H7 (cell line): ENCODE data around the gene PTF1A. TPM values are rescaled to one million over a fixed set of nuclear protein-coding genes. Genes with fewer than 3 reads are reported as not detected.
"Not testable (repeated sequence)": the region's sequence is repeated elsewhere in the genome, so short reads cannot be mapped to it uniquely, and the experiment has no call there.

ENCODE experiments used
- DNase-seq: peaks from one replicate; pipeline ENCODE4 v3.0.0; 2012
- H3K27me3 ChIP-seq: 2 replicates; pipeline ENCODE4 v1.6.0; 2011; ENCODE audit warnings: mild to moderate bottlenecking, low read length; ENCODE audit not compliant: control insufficient read depth, insufficient read depth
- H3K36me3 ChIP-seq: replicated peaks from 2 replicates; pipeline ENCODE4 v1.5.1; 2011; ENCODE audit warnings: low read length; ENCODE audit not compliant: control insufficient read depth, insufficient read depth
- H3K4me3 ChIP-seq: 2 replicates; pipeline ENCODE4 v1.5.1; 2011; ENCODE audit warnings: low read depth, mild to moderate bottlenecking, control low read depth, low read length, moderate library complexity; ENCODE audit not compliant: insufficient read depth
- total RNA-seq: library from RNA; depleted of rRNA; stranded (reverse); fragments of >200 nt; shearing (Covaris generic); gene quantifications from 2 replicates; pipeline ENCODE4 v1.2.3, GENCODE V29; 2014; rRNA removed

The PTF1A gene
- total RNA-seq, 1 experiment from 2014 or later = 0.38 TPM

DNA sequence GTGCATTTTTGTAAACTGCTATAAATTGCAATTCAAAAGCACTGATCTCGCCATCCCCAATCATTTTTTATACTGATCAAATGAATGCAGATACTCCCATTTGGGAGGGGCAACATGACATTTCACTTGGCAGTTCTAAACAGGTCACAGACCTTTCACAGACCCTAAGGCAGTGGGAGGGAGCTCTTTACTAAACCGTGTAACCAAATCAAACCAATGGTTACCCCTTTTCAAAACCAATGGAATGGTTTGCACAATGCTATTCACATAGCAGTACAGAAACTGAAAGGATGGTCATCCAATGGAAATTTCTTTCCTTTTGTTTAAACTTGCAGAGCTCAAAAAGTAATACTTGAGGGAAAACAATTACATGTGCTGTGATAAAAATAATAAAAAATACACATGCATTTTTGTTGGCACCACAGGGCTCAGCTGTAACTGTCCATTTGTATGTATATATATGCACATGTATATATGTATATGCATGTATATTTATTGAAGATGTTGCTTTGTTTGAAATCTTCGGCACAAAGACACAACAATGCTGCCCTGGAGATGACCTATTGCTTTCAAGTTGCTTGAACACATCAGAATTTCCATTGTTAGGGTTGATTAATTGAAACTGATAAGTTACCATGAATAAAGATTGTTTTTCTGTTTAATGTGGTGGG, 14.0 kb downstream of the PTF1A start:
- Histone ChIP-seq H3K4me3 (no peak overlapping the region), H3K27me3 (peaks cover 41% of the 10 kb centered on the region), H3K36me3 (no peaks in the 10 kb centered on the region)
- no peak for DNase-seq

DNA sequence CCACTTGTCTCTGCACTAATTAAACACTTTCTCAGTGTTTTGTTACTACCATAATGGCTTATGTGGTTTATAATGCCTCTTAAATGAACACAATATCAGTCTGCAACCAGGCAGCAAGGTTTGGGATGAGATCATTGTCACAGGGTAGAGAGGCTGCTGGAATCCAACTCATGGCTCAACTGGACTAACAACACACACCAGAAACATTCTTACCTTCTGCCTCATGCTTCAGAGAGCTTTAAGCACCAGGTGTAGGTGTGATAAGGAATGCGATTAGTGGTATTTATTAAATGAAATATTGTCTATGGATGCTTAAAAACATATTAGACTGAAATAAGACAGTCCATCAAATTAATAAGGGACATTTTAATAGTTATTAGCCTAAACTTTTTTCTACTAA, 25.4 kb downstream of the PTF1A start:
- Histone ChIP-seq H3K27me3 (no peaks in the 10 kb centered on the region), H3K4me3 (no peak overlapping the region), H3K36me3 (no peaks in the 10 kb centered on the region)
- no peak for DNase-seq

DNA sequence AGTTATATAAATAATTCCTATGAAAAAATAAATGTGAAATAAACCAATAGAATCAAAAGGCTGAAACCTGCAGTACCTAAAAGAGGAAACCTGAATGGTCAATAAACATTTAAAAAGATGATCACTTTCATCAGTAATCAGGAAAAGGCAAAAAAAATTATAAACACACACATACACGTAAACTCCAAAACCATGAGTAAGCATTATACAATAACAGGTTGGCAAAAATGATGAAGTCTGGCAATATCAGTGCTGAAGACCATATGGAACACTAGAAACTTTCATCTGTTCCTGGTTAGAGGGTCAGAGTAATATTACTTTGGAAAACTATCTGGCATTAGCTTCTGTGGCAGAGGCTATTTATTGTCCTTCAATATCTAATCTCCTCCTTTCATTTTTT, 38.5 kb downstream of the PTF1A start:
- no peak overlapping the region for H3K4me3 ChIP-seq
- DNase-seq = no peak
- H3K27me3 ChIP-seq = no peaks in the 10 kb centered on the region
- no peaks in the 10 kb centered on the region for H3K36me3 ChIP-seq

DNA sequence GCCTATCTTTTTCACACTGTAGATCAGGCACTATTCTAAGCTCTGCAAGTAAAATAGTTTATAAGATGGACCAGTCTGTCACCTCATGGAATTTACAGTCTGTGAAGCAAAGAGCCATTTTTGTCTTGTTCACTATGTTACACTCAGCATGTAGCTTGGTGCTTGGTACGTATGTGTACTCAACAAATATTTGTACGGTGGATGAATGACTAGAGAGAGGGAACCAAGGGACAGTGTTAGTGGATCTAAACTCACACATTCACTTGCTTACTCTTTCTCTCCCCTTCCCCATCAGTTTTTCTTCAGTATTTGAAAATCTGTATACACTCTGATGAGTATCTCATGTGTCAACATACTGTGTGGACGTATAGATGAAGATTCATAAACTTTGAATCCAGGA, 45.9 kb downstream of the PTF1A start:
- Histone ChIP-seq H3K36me3 (no peaks in the 10 kb centered on the region), H3K27me3 (no peaks in the 10 kb centered on the region), H3K4me3 (no peak overlapping the region)
- no peak for DNase-seq

DNA sequence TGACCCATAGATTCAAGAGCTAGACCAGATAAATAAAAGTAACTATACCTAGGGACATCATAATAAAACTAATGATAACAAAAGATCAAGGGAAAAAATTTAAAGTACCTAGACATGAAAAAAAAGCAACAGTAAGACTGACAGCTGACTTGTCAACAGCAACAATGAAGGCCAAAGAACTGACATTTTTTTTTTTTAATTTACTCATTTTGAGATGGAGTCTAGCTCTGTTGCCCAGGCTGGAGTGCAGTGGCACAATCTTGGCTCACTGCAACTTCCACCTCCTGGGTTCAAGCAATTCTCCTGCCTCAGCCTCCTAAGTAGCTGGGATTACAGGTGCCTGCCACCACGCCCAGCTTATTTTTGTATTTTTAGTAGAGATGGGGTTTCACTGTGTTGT, 49.7 kb downstream of the PTF1A start:
- DNase-seq = not testable (repeated sequence)

More for the DNA sequence above, 49.7 kb downstream of the PTF1A start:
- H3K36me3 ChIP-seq, H3K4me3 ChIP-seq, H3K27me3 ChIP-seq: not testable (repeated sequence)

Other genes starting within 250 kb of the PTF1A start
- 17.5 and 19.2 TPM in 2 replicates for gene MSRB2, start 96.7 kb upstream of the PTF1A start, total RNA-seq
- gene C10orf67, start 152.5 kb downstream of the PTF1A start, total RNA-seq = not detected in 2 replicates
- gene OTUD1, start 246.8 kb downstream of the PTF1A start, total RNA-seq = 3.1 and 6.2 TPM in 2 replicates